Right atrium auricular region (tissue), 2 donors: ENCODE results near the gene GALNT16. TPM values are rescaled to one million over a fixed set of nuclear protein-coding genes. Genes with fewer than 3 reads are reported as not detected.

Source experiments
- DNase-seq: peaks from one replicate; pipeline ENCODE4 v3.0.0-alpha.2; 2019; ENCODE audit warnings: low spot score
- H3K27ac ChIP-seq, 2 donors: fragments of 200-600 bp; sonication (generic); 1 replicate in 1 of 2; 2 replicates in 1 of 2; pipeline ENCODE4 v1.5.1; 2016 to 2019
- H3K27me3 ChIP-seq, 2 donors: fragments of 200-600 bp; sonication (generic); one replicate each; pipeline versions ENCODE4 v1.5.1 to v1.6.0; 2017 to 2019
- H3K36me3 ChIP-seq: fragments of 200-600 bp; sonication (generic); one replicate; pipeline ENCODE4 v1.5.1; 2016
- H3K4me1 ChIP-seq, 2 donors: fragments of 200-600 bp; sonication (generic); one replicate each; pipeline versions ENCODE4 v1.5.1 to v1.6.0; 2017 to 2019
- H3K4me3 ChIP-seq, 2 donors: fragments of 200-600 bp; sonication (generic); 1 replicate in 1 of 2; 2 replicates in 1 of 2; pipeline ENCODE4 v1.5.1; 2017 to 2019; ENCODE audit warnings: mild to moderate bottlenecking in 1 of 2, moderate library complexity in 1 of 2
- H3K9me3 ChIP-seq, 2 donors: fragments of 200-600 bp; sonication (generic); one replicate each; pipeline ENCODE4 v1.5.1; 2019
- total RNA-seq, 2 donors: library from RNA; depleted of rRNA; stranded (reverse); fragments of >200 nt; gene quantifications; one replicate each; pipeline ENCODE4 v1.1.0, GENCODE V29; 2016
- TF ChIP-seq, protein P1 (sequence below), 2 donors: fragments of 200-600 bp; sonication (generic); IDR thresholded peaks; one replicate each; pipeline ENCODE4 v1.5.1; 2019; ENCODE audit warnings: antibody characterized with exemption in 2 of 2

The GALNT16 gene
- total RNA-seq, 2 donors from 2014 or later = 17.9 to 56.8 TPM

DNA sequence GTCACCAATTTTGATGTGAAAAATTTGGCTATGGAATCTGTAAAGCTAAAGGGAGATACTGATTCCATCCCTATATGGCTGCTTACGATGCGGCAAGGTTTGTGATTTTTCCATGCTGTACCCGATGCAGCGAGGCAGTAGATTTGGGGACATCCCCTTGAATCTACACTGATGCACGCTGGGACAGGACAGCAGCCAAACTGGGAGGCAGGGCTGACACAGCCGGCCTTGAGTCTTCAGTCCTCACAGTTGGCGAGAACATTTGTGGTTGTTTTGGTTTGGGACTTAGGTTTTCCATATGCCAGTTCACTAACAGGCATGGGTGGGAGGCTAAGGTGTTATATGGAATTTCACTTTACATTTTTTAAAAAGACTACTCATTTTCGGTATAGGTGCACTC, 3.8 kb downstream of the GALNT16 start:
- no peaks in the 10 kb centered on the region for H3K36me3 ChIP-seq
- H3K9me3 ChIP-seq = no peaks in the 10 kb centered on the region
- TF ChIP-seq, protein P1, sequence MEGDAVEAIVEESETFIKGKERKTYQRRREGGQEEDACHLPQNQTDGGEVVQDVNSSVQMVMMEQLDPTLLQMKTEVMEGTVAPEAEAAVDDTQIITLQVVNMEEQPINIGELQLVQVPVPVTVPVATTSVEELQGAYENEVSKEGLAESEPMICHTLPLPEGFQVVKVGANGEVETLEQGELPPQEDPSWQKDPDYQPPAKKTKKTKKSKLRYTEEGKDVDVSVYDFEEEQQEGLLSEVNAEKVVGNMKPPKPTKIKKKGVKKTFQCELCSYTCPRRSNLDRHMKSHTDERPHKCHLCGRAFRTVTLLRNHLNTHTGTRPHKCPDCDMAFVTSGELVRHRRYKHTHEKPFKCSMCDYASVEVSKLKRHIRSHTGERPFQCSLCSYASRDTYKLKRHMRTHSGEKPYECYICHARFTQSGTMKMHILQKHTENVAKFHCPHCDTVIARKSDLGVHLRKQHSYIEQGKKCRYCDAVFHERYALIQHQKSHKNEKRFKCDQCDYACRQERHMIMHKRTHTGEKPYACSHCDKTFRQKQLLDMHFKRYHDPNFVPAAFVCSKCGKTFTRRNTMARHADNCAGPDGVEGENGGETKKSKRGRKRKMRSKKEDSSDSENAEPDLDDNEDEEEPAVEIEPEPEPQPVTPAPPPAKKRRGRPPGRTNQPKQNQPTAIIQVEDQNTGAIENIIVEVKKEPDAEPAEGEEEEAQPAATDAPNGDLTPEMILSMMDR (IDR thresholded peaks at IDR 0.05) = no peak
- no peak overlapping the region for H3K4me3 ChIP-seq
- H3K27ac ChIP-seq = peak overlapping the region; percentile 80 to 91
- no peak for DNase-seq
- H3K27me3 ChIP-seq = no peaks in the 10 kb centered on the region
- peaks cover 0 to 90% of the 10 kb centered on the region in 2 donors for H3K4me1 ChIP-seq

DNA sequence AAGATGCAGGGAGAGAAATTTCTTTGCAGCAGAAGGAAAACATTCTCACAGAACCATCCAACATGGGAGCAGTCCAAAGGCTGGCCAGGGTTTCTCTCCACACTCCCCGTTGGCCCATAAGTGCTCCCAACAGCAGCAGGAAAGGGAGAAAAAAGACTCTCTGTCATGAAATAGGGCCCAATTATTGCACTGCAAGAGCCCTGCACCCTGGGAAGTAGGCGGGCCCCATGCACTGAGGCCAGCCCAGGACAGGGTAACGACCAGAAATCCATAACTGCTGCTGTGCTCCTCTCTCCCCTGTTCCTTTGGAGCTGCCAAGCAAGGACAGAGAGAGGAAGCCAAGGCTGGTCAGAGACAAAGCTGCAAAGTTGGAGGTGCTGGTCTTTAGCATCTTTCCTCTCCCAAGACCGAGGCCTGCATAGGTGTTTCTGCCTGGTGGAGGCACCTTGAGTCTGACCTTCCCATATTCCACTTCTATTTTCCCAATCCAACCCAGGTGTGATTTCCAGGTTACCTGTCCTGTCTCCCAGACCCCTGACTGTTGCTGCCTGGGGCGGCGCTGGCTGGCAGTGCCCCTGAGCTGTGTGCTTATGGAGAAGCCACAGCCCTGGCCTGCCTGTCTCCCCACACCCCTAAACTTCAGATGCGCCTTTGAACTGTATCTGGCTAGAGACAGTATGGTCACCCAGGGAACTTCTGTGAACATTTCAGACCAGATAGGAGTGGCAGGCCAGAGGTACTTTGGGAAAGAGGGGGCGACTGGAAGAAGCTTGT, 6.8 kb downstream of the GALNT16 start:
- no peak overlapping the region for H3K4me3 ChIP-seq
- TF ChIP-seq, protein P1 (IDR thresholded peaks at IDR 0.05) = no peak
- no peak for DNase-seq
- H3K27me3 ChIP-seq = no peaks in the 10 kb centered on the region
- no peaks in the 10 kb centered on the region for H3K9me3 ChIP-seq
- H3K4me1 ChIP-seq = peaks cover 0 to 83% of the 10 kb centered on the region in 2 donors
- H3K27ac ChIP-seq = peak overlapping the region; percentile 14 to 71
- no peaks in the 10 kb centered on the region for H3K36me3 ChIP-seq

DNA sequence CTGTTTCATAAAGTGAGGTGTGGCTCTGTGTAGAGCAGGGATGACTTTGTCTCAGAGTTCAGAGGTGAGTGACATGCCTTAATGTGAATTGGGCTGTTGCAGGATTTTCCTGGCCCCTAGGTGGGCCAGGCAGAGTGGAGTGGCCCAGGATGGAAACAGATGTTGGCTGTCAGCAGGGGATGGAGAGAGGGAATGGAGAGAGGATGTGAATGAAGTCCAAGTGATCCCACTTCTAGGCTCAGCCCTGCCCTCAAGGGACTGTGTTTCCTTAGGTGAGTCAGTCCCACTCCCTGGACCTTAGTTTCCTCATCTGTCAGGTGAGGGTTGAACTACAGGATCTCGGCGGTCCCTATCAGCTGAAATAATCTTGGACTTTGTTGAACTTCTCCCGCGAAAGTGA, 7.5 kb downstream of the GALNT16 start:
- DNase-seq = no peak
- Histone ChIP-seq H3K36me3 (no peaks in the 10 kb centered on the region), H3K4me3 (no peak overlapping the region), H3K9me3 (no peaks in the 10 kb centered on the region), H3K4me1 (peaks cover 0 to 77% of the 10 kb centered on the region in 2 donors), H3K27me3 (no peaks in the 10 kb centered on the region), H3K27ac (peak overlapping the region; percentile 51 to 71)
- TF ChIP-seq, protein P1 (IDR thresholded peaks at IDR 0.05) = no peak

DNA sequence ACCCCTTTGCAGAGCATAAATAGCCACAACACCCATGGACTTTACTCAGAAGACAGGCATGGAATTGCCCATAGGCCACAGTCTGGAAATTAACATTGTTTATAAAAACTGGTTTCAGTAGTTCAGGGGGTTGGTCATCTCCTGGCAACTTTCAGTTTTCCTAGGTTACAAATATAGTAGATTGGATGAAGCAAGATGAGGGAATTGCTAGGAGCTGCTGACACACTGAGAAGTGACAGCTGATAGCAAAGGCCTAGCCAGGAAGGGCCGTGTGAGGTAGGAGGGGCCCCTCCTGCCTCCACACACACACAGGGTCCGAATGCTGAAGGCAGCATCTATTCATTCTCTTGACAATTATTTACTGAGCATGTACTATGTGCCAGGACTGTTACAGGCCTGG, 8.3 kb downstream of the GALNT16 start:
- Histone ChIP-seq H3K4me1 (peaks cover 0 to 70% of the 10 kb centered on the region in 2 donors), H3K27ac (peak overlapping the region; percentile 51 to 71), H3K27me3 (no peaks in the 10 kb centered on the region), H3K36me3 (no peaks in the 10 kb centered on the region), H3K9me3 (no peaks in the 10 kb centered on the region), H3K4me3 (no peak overlapping the region)
- TF ChIP-seq, protein P1 (IDR thresholded peaks at IDR 0.05) = no peak
- DNase-seq = no peak

DNA sequence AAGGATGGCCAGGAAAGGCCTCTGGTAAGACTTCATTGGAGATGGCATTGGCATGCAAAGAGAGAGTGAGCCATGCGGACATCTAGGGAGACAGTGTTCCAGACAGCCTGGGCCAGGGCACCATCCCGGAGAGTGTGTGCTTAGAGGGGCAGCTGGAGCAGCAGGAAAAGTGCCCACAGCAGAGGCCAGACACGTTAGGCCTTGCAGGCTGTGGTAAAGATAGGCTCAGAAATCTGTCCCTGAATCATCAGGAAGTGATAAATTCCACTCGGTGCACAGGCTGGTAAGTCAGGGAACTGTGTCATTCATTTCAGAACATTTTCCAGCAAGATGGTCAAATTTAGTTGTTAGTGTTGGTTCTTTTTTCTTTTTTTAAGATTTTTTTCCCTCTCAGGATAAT, 8.8 kb downstream of the GALNT16 start:
- no peak for DNase-seq
- H3K4me1 ChIP-seq = peaks cover 0 to 70% of the 10 kb centered on the region in 2 donors

More for the DNA sequence above, 8.8 kb downstream of the GALNT16 start:
- Histone ChIP-seq H3K27ac (peak overlapping the region; percentile 51 to 71), H3K9me3 (no peaks in the 10 kb centered on the region), H3K36me3 (no peaks in the 10 kb centered on the region), H3K4me3 (no peak overlapping the region), H3K27me3 (no peaks in the 10 kb centered on the region)
- TF ChIP-seq, protein P1 (IDR thresholded peaks at IDR 0.05) = no peak
